ENCODE data around the gene HNRNPLL. TPM values are rescaled to one million over a fixed set of nuclear protein-coding genes. Genes with fewer than 3 reads are reported as not detected.
A peak's percentile ranks its signal among the peaks of the same experiment; 100 is the strongest.

The HNRNPLL gene
- total RNA-seq, 1 experiment from 2014 or later: 30.5 TPM

GRCh38 chr2:38529208-38529607, 73.5 kb downstream of the HNRNPLL start:
- DNase-seq: no peak
- Histone ChIP-seq H3K4me3 (no peak overlapping the region), H3K36me3 (no peaks in the 10 kb centered on the region), H3K27me3 (no peaks in the 10 kb centered on the region), H3K9me3 (no peaks in the 10 kb centered on the region)

DNA sequence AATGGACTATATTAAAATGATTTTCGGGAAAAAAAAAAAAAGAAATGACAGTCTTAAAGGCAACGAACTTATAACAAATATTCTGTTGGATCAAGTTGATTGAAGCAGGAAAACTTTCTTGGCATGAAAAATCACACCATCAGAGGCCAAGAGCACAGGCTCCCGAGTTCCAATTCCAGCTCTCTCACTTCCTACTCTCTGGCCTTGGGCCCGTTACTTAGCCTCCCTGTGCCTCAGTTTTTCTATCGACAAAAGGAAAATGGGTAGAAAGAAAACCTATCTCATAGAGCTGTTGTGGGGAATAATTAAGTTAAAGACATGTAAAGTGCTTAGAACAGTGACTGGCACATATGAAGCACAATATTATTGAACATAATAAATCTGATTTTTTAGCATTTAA, 74.2 kb downstream of the HNRNPLL start:
- Histone ChIP-seq H3K27me3 (no peaks in the 10 kb centered on the region), H3K36me3 (no peaks in the 10 kb centered on the region), H3K9me3 (no peaks in the 10 kb centered on the region), H3K4me3 (peak overlapping the region; percentile 39)
- DNase-seq: no peak

DNA sequence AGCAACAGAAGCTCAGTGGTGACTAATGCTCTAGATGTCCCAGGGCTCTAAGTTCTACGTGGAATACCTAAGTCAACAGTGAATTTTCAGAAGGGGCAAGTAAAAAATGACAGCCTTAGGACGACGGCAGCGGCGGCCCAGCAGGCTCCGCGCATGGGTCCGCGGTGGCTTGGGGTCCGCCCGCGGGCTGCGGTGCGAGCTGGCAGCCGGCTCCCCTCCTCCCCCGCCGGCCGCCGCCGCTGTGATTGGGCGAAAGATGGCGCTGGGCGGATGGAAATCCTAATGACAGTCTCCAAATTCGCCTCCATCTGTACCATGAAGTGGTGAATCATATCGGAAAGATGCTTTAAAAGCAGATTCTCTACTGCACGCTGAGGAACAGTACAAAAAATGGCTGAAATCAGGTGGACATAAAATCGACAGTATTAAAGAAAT, 74.7 kb downstream of the HNRNPLL start:
- DNase-seq: peak; percentile 62
- no peaks in the 10 kb centered on the region for H3K36me3 ChIP-seq
- H3K27me3 ChIP-seq: no peaks in the 10 kb centered on the region
- no peaks in the 10 kb centered on the region for H3K9me3 ChIP-seq
- peak overlapping the region; percentile 39 for H3K4me3 ChIP-seq

DNA sequence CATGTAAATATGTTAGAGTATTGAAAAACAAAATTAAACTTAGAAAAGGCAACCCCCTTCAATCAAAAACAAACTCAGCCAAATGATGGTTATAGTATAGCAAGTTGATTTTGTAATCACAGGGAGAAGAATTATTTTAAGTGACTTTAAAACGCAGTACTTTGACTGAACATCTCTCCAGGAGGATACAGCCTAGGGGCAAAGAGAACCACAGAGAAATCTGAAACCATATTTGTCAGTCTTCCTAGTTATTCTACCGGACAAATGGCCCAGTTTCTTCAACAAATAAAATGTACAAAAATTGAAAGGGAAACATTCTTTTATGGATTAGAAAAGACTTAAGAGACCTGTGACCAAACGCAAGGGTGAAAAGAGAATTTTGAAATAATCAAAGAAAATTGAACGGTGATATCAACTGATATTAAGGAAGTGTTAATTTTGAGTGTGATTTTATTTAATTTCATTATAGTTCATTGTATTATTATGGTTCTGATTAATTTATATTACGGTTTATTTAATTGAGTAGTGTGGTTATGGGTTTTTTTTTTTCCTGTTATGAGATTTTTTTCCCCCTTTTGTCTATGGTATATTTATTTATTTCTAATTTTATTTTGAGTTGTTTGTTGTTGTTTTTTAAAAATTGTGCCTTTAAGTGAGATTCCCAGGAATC, 75.3 kb downstream of the HNRNPLL start:
- Histone ChIP-seq H3K36me3 (no peaks in the 10 kb centered on the region), H3K4me3 (peak overlapping the region; percentile 39), H3K9me3 (no peaks in the 10 kb centered on the region), H3K27me3 (no peaks in the 10 kb centered on the region)
- no peak for DNase-seq

- Histone ChIP-seq H3K9me3 (no peaks in the 10 kb centered on the region), H3K4me3 (no peak overlapping the region), H3K36me3 (no peaks in the 10 kb centered on the region), H3K27me3 (no peaks in the 10 kb centered on the region)
- no peak for DNase-seq
These were observed 76.5 kb downstream of the HNRNPLL start for GRCh38 chr2:38526195-38526594.

DNA sequence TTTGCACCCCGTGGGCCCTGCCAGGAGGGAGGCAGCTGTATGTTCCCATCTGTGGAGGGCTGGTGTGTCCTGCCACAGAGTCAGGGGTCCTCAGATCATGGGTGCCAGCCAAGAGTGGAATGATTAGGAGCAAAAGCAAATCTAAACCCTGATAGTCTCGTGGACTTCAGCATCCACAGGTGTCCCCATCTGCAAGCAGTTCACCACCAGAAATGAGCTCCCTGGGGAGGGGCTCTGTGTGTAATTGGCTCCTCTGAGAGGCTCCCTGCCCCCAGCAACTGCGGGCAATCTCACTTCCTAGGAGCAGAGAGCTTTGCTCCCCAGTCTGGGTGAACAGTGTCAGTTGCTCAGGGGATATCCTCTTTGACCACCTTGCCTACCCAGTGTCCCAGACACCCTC, 78.1 kb downstream of the HNRNPLL start:
- Histone ChIP-seq H3K4me3 (no peak overlapping the region), H3K27me3 (no peaks in the 10 kb centered on the region), H3K9me3 (no peaks in the 10 kb centered on the region), H3K36me3 (no peaks in the 10 kb centered on the region)
- DNase-seq: no peak

DNA sequence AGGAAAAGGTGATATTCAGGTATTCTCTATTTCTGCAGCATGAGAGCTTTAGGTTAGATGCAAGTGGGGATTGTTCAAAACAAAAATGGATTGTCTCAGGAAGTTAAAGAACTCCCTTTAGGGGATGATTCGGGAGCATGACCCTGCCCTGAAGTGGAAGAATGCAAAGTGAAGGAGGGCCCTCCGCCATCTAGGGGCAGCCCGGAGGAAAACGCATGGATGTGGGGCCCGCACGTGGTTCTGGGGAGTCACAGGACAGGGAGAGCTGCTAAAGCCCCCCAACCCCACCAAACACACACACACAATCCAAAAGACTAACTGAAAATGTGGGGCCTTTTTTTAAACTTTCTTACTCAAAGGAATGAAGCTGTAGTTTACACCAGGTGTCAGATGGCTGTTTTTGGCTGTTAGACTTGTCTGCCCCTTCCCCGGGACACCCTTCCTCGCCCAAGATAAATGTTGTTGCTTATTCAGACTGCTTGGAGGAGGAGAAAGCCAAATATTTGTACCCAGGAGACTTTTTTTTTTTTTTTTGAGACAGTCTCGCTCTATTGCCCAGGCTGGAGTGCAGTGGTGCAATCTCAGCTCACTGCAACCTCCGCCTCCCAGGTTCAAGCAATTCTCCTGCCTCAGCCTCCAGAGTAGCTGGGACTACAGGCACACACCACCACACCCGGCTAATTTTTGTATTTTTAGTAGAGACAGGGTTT, 78.8 kb downstream of the HNRNPLL start:
- Histone ChIP-seq H3K4me3 (no peak overlapping the region), H3K36me3 (no peaks in the 10 kb centered on the region), H3K9me3 (no peaks in the 10 kb centered on the region), H3K27me3 (no peaks in the 10 kb centered on the region)
- no peak for DNase-seq

DNA sequence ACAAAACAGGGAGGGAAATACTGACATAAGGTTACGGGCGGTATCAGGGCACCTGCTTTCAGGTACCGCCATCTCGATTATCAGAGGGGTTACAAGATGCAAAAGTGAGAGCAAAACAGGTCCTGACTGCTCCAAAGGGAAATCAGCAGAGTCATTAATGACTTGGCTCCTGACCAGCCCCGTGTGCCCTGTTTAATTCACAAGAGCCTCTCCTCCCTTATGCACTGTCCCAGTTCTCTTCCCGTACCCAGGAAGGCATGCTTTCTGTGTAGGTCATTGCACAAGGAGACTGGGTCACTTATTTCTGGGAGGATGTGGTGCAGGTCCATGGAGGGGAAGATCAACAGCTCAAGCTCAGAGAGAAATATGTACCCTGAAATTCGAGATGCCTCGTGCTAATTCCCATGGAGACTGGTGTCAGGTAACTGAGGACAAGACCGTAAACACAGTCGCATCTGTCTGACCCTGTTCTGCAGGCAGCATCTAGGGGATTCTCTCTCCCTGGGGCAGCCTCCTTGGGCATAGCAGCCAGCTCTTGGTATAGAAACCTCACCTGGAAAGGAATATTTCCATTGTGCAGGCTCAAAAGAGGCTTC, 79.9 kb downstream of the HNRNPLL start:
- Histone ChIP-seq H3K36me3 (no peaks in the 10 kb centered on the region), H3K4me3 (no peak overlapping the region), H3K27me3 (no peaks in the 10 kb centered on the region), H3K9me3 (no peaks in the 10 kb centered on the region)
- DNase-seq: no peak

- DNase-seq: no peak
- H3K36me3 ChIP-seq: no peaks in the 10 kb centered on the region
- no peaks in the 10 kb centered on the region for H3K9me3 ChIP-seq
- H3K4me3 ChIP-seq: no peak overlapping the region
- H3K27me3 ChIP-seq: no peaks in the 10 kb centered on the region
These were observed 80.9 kb downstream of the HNRNPLL start for GRCh38 chr2:38521835-38522234.

GRCh38 chr2:38517284-38517683, 85.4 kb downstream of the HNRNPLL start:
- DNase-seq: no peak
- Histone ChIP-seq H3K27me3 (no peaks in the 10 kb centered on the region), H3K4me3 (no peak overlapping the region), H3K36me3 (no peaks in the 10 kb centered on the region), H3K9me3 (no peaks in the 10 kb centered on the region)

DNA sequence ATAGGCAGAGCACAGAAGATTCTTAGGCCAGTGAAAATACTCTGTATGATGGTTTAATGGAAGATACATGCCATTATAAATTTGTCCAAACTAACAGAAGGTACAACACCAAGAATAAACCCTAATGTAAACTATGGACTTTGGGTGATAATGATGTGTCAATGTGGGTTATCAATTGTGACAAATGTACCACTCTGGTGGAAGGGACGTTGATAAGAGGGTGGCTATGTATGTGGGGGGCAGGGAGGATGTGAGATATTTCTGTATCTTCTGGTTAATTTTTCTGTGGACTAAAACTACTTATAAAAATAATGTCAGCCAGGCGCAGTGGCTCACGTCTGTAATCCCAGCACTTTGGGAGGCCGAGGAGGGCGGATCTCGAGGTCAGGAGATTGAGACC, 86.2 kb downstream of the HNRNPLL start:
- no peaks in the 10 kb centered on the region for H3K27me3 ChIP-seq
- no peaks in the 10 kb centered on the region for H3K9me3 ChIP-seq
- H3K4me3 ChIP-seq: no peak overlapping the region
- H3K36me3 ChIP-seq: no peaks in the 10 kb centered on the region
- no peak for DNase-seq

DNA sequence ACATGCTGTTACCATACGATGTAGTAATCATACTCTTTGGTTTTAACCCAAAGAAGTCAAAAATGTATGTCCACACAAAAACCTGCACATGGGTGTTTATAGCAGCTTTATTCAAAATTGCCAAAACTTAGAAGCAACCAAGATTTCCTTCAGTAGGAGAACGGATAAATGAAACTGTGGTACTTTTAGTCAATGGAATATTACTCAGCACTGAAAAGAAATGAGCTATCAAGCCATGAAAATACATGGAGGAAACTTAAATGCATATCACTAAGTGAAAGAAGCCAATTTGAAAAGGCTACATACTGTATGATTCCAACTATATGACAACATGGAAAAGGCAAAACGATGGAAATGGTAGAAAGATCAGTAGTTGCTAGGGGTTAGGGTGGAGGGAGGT, 86.6 kb downstream of the HNRNPLL start:
- no peaks in the 10 kb centered on the region for H3K27me3 ChIP-seq
- no peak for DNase-seq
- H3K9me3 ChIP-seq: no peaks in the 10 kb centered on the region
- no peak overlapping the region for H3K4me3 ChIP-seq
- no peaks in the 10 kb centered on the region for H3K36me3 ChIP-seq

DNA sequence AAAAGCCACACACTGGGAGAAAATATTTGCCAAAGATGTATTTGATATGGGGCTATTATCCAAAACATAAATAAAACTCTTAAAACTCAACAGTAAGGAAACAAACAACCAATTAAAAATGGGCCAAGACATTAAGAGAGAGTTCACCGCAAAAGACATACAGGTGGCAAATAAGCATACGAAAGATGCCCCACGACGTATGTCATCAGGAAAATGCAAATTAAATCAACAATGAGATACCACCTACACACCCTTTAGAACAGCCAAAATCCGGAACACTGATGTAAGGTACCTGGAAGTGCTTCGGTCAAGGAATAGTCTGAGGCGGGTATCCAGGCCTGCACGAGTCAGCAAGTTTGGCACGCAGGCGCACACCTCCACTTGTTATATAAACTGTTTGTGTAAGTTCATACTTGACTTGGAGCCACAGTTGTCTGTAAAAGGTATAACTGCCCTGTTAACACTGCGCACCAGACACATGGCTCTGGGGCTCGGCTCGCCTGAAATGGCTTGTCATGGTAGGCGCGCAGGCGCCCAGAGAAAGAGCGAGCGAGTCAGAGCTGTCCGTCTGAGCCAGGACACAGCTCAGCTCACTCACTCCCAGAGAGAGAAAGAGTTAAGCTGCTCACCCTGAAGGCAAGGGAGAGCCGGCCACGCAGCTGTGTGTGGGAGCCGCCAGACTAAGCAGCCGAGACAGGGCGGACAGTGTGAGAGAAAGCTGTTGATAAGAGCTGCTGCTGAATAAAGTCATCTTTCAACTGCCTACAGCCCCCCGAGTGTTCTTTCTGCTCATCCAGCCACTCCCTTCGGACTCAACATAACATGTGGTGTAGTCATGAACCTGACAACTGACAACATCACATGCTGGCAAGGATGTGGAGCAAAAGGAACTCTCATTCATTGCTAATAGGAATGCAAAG, 87.3 kb downstream of the HNRNPLL start:
- Histone ChIP-seq H3K36me3 (no peaks in the 10 kb centered on the region), H3K9me3 (no peaks in the 10 kb centered on the region), H3K27me3 (no peaks in the 10 kb centered on the region), H3K4me3 (no peak overlapping the region)
- DNase-seq: peak; percentile 14

GRCh38 chr2:38514603-38515154, 88.0 kb downstream of the HNRNPLL start:
- Histone ChIP-seq H3K9me3 (no peaks in the 10 kb centered on the region), H3K36me3 (no peaks in the 10 kb centered on the region), H3K27me3 (no peaks in the 10 kb centered on the region), H3K4me3 (no peak overlapping the region)
- DNase-seq: peak; percentile 23

GRCh38 chr2:38512211-38512610, 90.5 kb downstream of the HNRNPLL start:
- no peaks in the 10 kb centered on the region for H3K27me3 ChIP-seq
- no peaks in the 10 kb centered on the region for H3K36me3 ChIP-seq
- H3K4me3 ChIP-seq: no peak overlapping the region
- no peaks in the 10 kb centered on the region for H3K9me3 ChIP-seq
- DNase-seq: no peak
